Measurements from ENCODE around the gene DAB1.
"Not testable (repeated sequence)": the region's sequence is repeated elsewhere in the genome, so short reads cannot be mapped to it uniquely, and the experiment has no call there.

DAB1 gene

DNA sequence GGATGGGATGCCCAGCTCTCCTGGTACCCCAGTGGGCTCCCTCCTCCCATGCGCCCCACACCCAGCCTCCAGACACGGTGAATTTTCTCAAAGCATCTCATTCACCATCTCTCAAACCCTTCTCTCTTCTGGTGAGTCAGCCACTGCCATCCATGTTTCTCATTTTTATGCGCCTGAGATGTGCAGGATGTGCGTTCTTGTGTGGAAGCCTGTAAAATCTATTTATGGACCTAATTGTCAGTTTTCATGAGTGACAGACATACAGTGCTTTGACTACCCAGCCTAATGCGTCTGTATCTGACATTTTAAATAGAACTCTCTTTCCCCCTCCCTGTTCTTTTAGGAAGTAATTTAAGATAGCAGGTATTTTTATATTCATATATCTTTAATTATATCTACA is 158.8 kb downstream of the DAB1 start:
- no peak for DNase-seq

GRCh38 chr1:57262472-57262871 is 161.4 kb downstream of the DAB1 start:
- no peak for DNase-seq

- DNase-seq: no peak
These were observed 165.1 kb downstream of the DAB1 start for GRCh38 chr1:57258557-57259325.

DNA sequence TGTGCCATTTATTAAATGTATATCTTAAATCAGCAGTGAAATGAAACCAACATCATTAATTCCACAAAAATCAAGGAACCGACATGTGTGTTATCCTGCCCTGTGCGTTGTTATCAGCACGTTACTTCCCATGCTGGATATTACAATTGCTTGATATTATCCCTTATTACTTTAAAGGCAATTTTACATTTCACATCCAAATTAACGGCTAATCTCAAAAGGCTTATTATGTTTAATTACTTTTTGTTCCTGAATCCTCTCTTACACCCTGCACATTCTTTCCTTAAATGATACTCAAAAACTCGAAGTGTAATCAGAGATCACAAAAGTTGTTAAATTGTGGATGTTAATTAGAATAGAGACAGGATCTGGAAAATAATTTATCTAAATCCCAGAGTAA is 167.9 kb downstream of the DAB1 start:
- DNase-seq: no peak

GRCh38 chr1:57254022-57254421 is 169.8 kb downstream of the DAB1 start:
- DNase-seq: no peak

DNA sequence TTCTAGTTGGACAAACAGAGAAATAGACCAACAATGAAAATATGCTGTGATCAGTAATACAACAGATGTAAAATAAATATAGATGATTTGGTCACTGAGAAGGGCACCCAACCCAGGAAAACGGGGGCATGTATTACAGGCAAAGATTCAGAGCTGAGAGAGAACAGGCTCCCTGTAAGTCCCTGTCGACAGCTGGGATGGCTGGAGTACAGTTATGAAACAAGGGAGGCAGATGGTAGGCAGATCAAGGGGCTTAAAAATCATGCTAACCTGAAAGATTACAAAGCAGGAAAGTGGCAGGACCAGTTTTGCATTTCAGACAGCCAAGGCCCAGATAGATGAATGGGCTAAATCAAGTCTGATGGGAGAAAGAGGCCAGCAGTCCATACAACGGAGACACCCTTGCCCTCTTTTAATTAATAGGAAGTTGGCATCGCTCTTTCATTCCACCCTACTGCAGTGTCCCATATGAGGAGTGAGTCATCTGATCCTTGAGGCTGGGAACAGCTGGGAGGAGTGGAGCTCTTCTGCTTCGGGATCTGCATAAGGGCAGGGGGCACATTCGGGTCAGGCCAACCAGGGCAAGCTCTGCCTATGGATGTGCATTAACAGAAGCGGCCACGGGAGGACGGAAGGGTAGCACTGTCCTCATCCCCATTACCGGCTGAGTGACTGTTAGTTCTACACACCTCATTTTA is 171.1 kb downstream of the DAB1 start:
- no peak for DNase-seq

- no peak for DNase-seq
These were observed 173.8 kb downstream of the DAB1 start for GRCh38 chr1:57250021-57250420.

DNA sequence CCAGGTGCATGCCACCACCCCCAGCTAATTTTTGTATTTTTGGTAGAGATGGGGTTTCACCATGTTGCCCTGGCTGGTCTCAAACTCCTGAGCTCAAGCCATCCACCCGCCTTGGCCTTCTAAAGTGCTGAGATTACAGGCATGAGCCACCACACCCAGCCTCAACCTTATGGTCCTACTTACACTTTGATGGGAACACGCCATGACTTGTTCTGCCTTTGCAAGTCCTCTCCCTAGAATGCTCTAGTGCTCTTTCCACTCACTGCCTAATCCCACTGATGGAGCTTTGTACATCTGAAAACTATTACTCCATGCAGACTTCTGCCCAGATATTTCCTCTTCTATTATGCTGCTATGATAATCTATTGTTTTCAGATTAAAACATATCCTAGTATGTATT is 174.3 kb downstream of the DAB1 start:
- no peak for DNase-seq

DNA sequence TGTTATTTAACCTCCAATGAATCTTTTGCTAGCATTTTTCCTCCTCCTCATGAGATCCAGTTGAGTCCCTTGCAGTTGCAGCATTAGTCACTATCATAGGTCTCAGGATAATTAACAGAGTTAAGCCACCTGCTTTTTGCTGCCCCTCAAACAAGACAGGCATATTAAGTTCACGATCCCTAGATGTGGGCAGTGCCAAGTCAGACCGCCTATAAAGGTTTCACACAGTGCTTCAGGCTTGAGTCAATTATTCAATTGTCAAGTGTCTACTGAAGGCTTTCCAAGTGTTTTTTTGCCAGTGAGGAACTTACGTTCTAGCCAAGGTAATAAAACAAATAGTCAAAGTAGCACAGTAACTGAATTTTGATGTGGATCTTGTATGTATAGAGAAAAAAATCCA is 175.0 kb downstream of the DAB1 start:
- no peak for DNase-seq

DNA sequence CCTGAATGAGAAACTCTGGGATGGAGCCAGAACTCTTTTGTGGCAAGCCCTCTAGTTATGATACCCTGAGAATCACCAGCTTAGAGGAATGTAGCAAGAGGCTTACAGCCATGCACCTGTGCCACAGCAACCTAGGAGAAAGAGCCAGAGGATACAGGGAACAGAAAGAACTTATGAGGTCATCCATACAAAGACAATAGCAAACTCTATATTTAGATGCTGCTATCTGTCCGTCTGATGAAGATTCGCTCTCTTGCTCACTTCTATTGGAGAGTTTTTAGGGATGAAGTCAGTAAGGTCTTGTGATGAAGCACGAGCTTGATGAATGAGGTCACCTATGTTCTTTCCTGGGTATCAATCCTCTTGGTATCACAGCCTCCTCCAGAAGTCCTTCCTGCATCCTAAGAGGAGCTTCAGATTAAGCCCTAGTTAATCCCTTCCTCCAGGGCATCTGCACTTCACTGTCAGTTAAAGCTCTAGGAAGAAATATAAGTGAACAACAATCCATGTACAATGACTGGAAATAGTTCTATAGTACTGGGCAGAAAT is 185.6 kb downstream of the DAB1 start:
- DNase-seq: no peak

- DNase-seq: no peak
These were observed 187.9 kb downstream of the DAB1 start for GRCh38 chr1:57235730-57236510.

GRCh38 chr1:57234459-57234858 is 189.4 kb downstream of the DAB1 start:
- DNase-seq: no peak

- DNase-seq: no peak
These were observed 191.4 kb downstream of the DAB1 start for GRCh38 chr1:57232500-57232899.

DNA sequence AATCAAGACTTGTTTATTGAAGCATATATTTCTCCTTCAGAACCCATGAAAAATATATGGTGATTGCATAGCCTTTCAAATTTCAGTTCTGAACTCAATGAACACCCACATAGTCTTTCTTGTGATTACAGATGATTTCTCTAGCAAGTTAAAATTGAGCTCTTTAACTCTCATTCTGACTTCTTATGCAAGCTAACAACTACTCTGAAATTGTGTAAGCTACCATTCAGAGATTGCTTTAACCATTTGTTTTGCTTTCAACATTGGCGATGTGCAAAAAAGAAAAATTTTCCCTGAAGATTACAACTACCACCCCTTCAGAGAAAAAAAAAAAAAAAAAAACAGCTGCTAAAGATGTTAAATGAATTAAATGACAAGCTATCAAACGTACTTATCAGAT is 193.9 kb downstream of the DAB1 start:
- DNase-seq: no peak

GRCh38 chr1:57229076-57229475 is 194.8 kb downstream of the DAB1 start:
- DNase-seq: no peak

GRCh38 chr1:57222801-57223200 is 201.1 kb downstream of the DAB1 start:
- no peak for DNase-seq

DNA sequence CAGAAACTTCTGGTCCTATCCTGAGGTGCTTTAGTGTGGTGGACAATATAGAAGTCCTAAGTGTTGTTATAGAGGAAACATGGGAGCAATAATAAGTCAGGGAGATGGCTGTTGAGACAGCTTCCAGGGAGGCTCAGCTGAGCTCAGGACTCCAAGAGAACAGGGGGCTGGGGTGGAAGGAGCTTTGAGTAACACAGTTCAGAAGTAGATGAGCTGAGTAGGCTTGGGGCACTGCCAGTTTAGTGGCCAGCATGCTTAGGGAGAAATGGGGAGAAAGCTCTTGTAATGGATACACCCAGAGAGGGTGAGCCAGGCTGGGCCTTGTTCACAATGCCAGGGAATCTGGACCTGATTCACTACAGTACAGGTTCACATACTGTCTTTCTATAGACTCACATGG is 201.6 kb downstream of the DAB1 start:
- DNase-seq: no peak

GRCh38 chr1:57220905-57221304 is 203.0 kb downstream of the DAB1 start:
- not testable (repeated sequence) for DNase-seq

DNA sequence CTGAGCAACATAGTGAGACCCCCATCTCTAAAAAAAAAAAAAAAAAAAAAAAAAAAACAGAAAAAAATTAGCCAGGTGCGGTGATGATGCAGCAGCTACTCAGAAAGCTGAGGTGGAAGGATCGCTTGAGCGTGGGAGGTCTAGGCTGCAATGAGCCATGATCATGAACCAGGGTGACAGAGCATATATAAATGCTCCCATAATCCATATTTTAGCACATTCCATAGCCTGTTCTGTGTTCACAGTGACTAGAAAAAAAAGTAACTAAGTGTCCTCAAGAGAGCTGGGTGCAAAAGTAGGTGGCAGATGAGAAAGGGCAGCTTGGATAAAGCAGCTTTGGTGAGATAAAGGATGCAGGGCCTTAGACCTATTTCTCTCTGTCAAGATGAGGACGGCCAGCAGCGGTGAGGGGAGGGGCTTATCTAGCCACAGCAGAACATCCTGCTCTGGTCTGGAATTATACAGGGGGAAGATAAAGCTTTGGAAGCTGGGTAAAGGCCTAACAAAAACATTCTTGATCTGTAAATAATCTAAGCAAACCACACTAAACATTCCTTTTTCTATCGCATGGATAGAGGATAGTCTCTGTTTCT is 205.3 kb downstream of the DAB1 start:
- DNase-seq: no peak

- DNase-seq: no peak
These were observed 206.0 kb downstream of the DAB1 start for GRCh38 chr1:57217905-57218304.

- no peak for DNase-seq
These were observed 208.8 kb downstream of the DAB1 start for GRCh38 chr1:57214951-57215575.

GRCh38 chr1:57210881-57211280 is 213.0 kb downstream of the DAB1 start:
- DNase-seq: no peak

GRCh38 chr1:57209495-57209894 is 214.4 kb downstream of the DAB1 start:
- no peak for DNase-seq
